HepG2 (cell line): ENCODE measurements around the gene PTH. TPM values are rescaled to one million over a fixed set of nuclear protein-coding genes. Genes with fewer than 3 reads are reported as not detected.

Source experiments
- ARID5B ChIP-seq: IDR thresholded peaks from 2 replicates; pipeline ENCODE4 v1.4.0; 2020; ENCODE audit warnings: mild to moderate bottlenecking, missing genetic modification reagents
- ASH2L ChIP-seq: fragments of 300-600, 200-600 bp; sonication (generic); IDR thresholded peaks from 2 replicates; pipeline ENCODE4 v1.7.0; 2017; ENCODE audit warnings: low read depth, mild to moderate bottlenecking, moderate library complexity, mixed read lengths, low read length; ENCODE audit not compliant: insufficient read length
- CHCHD3 ChIP-seq: sonication (generic); formaldehyde crosslinking; IDR thresholded peaks from 2 replicates; pipeline ENCODE4 v1.8.0; 2022; ENCODE audit warnings: mild to moderate bottlenecking, missing genetic modification reagents, moderate library complexity
- FOXM1 ChIP-seq: sonication (generic); formaldehyde crosslinking; IDR thresholded peaks from 2 replicates; pipeline ENCODE4 v1.5.0; 2020; ENCODE audit warnings: missing genetic modification reagents
- FOXP4 ChIP-seq: sonication (generic); formaldehyde crosslinking; IDR thresholded peaks from 2 replicates; pipeline ENCODE4 v1.4.0; 2020; ENCODE audit warnings: missing genetic modification reagents
- GPBP1L1 ChIP-seq: sonication (generic); formaldehyde crosslinking; IDR thresholded peaks from 2 replicates; pipeline ENCODE4 v1.5.0; 2020; ENCODE audit warnings: mild to moderate bottlenecking, missing genetic modification reagents
- HCFC1 ChIP-seq: fragments of 150-350 bp; IDR thresholded peaks from 2 replicates; pipeline ENCODE4 v1.6.1; 2014; ENCODE audit warnings: low read depth, low read length
- HMG20A ChIP-seq: IDR thresholded peaks from 2 replicates; pipeline ENCODE4 v1.6.1; 2016; ENCODE audit warnings: borderline replicate concordance
- JARID2 ChIP-seq: sonication (generic); formaldehyde crosslinking; IDR thresholded peaks from 2 replicates; pipeline ENCODE4 v1.8.1; 2023; ENCODE audit warnings: missing genetic modification reagents, inconsistent platforms; ENCODE audit not compliant: insufficient replicate concordance
- KLF12 ChIP-seq: sonication (generic); formaldehyde crosslinking; IDR thresholded peaks from 2 replicates; pipeline ENCODE4 v1.4.0; 2020; ENCODE audit warnings: missing genetic modification reagents, borderline replicate concordance
- MBNL3 ChIP-seq: fragments of 250-450 bp; sonication (Bioruptor Pico); conservative IDR thresholded peaks from 2 replicates; pipeline ENCODE4 v1.8.0; 2022; ENCODE audit warnings: mild to moderate bottlenecking, inconsistent platforms
- PHF21A ChIP-seq: sonication (generic); formaldehyde crosslinking; IDR thresholded peaks from 2 replicates; pipeline ENCODE4 v1.5.0; 2020; ENCODE audit warnings: mild to moderate bottlenecking, missing genetic modification reagents
- SMYD3 ChIP-seq: sonication (generic); formaldehyde crosslinking; IDR thresholded peaks from 2 replicates; pipeline ENCODE4 v1.8.1; 2023; ENCODE audit warnings: mild to moderate bottlenecking, missing genetic modification reagents
- YEATS4 ChIP-seq: sonication (generic); formaldehyde crosslinking; IDR thresholded peaks from 2 replicates; pipeline ENCODE4 v1.4.0; 2020; ENCODE audit warnings: missing genetic modification reagents, borderline replicate concordance
- ZFAT ChIP-seq: sonication (generic); formaldehyde crosslinking; conservative IDR thresholded peaks from 2 replicates; pipeline ENCODE4 v1.8.1; 2023; ENCODE audit warnings: missing genetic modification reagents, inconsistent platforms
- ZFP36L2 ChIP-seq: sonication (generic); formaldehyde crosslinking; IDR thresholded peaks from 2 replicates; pipeline ENCODE4 v1.4.0; 2020; ENCODE audit warnings: missing genetic modification reagents
- ZNF136 ChIP-seq: sonication (generic); formaldehyde crosslinking; IDR thresholded peaks from 2 replicates; pipeline ENCODE4 v1.8.1; 2022; ENCODE audit warnings: low read depth, mild to moderate bottlenecking, moderate library complexity, missing genetic modification reagents
- ZNF264 ChIP-seq: sonication (generic); formaldehyde crosslinking; IDR thresholded peaks from 2 replicates; pipeline ENCODE4 v1.4.0; 2020; ENCODE audit warnings: missing genetic modification reagents
- ZNF350 ChIP-seq: sonication (generic); formaldehyde crosslinking; IDR thresholded peaks from 2 replicates; pipeline ENCODE4 v1.4.0; 2020; ENCODE audit warnings: mild to moderate bottlenecking, low read depth, missing genetic modification reagents, borderline replicate concordance
- ZNF496 ChIP-seq: sonication (generic); formaldehyde crosslinking; IDR thresholded peaks from 2 replicates; pipeline ENCODE4 v1.8.1; 2023; ENCODE audit warnings: mild to moderate bottlenecking, moderate library complexity, missing genetic modification reagents; ENCODE audit not compliant: insufficient replicate concordance
- ZNF510 ChIP-seq: sonication (generic); formaldehyde crosslinking; IDR thresholded peaks from 2 replicates; pipeline ENCODE4 v1.4.0; 2020; ENCODE audit warnings: low read depth, mild to moderate bottlenecking, missing genetic modification reagents
- ZNF605 ChIP-seq: sonication (generic); formaldehyde crosslinking; IDR thresholded peaks from 2 replicates; pipeline ENCODE4 v1.8.0; 2022; ENCODE audit warnings: mild to moderate bottlenecking, missing genetic modification reagents
- ZNF792 ChIP-seq: IDR thresholded peaks from 2 replicates; pipeline ENCODE4 v1.6.1; 2016
- ZNF83 ChIP-seq: sonication (generic); formaldehyde crosslinking; IDR thresholded peaks from 2 replicates; pipeline ENCODE4 v1.4.0; 2020; ENCODE audit warnings: missing genetic modification reagents, mild to moderate bottlenecking, borderline replicate concordance
- polyA plus RNA-seq, 8 experiments: library from polyadenylated mRNA; depleted of rRNA in 3 of 8; stranded (reverse) in 7 of 8; unstranded in 1 of 8; fragments of >200 nt; fragmentation: Illumina TruSeq in 4 of 8; extraction: Trizol in 4 of 8; gene quantifications; 2 replicates each; pipeline versions ENCODE4 v1.2.1 to v1.2.3, GENCODE V29; 2011 to 2016; ENCODE audit warnings: low read depth in 4 of 8, missing spikeins in 1 of 8, mixed read lengths in 1 of 8; ENCODE audit not compliant: insufficient read depth in 1 of 8
- total RNA-seq, 5 experiments: library from RNA; depleted of rRNA; stranded (reverse); fragments of >200 nt; fragmentation: Illumina TruSeq; extraction: Trizol; gene quantifications; 2 replicates each; pipeline ENCODE4 v1.2.3, GENCODE V29; 2016; ENCODE audit warnings: low read depth in 1 of 5

Gene PTH
- total and polyA plus RNA-seq, 2 of the 13 experiments (the other 11 are each of a cell fraction or from before 2014, with no cell fraction given), result not detected

DNA sequence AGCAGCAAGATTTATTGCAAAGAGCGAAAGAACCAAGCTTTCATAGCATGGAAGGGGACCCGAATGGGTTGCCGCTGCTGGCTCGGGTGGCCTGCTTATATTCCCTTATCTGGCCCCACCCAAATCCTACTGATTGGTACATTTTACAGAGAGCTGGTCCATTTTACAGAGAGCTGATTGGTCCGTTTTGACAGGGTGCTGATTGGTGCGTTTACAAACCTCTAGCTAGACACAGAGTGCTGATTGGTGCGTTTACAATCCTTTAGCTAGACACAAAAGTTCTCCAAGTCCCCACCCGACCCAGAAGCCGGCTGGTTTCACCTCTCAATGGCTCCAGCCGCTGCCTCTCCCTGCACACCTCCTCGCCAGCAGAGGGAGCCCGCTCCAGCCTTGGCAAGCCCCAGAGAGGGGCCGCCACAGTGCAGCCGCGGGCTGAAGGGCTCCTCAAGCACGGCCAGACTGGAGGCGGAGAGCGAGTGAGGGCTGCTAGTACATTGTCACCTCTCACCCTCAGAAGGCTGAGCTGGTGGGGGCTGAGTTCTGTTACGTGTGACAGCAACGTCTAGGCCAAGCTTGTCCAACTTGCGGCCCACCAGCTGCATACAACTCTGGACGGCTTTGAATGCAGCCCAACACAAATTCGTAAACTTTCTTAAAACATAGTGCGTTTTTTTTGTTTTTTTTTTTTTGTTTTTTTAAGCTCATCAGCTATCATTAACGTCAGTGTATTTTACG is 8.7 kb downstream of the PTH start (continued):
- TF ChIP-seq FOXP4 (no peak), ZFAT (CRISPR knock-in tag) (no peak), ZNF83 (CRISPR knock-in tag) (no peak), GPBP1L1 (CRISPR knock-in tag) (no peak), HMG20A (CRISPR knock-in tag) (no peak), ASH2L (peak; percentile 53), HCFC1 (no peak), PHF21A (CRISPR knock-in tag) (0 out of 2 replicates have a peak, but pooled peaks have one; percentile 29), ZFP36L2 (CRISPR knock-in tag) (no peak), ZNF510 (no peak), ZNF605 (CRISPR knock-in tag) (peak; percentile 88), JARID2 (CRISPR knock-in tag) (peak; percentile 64), ZNF136 (0 out of 2 replicates have a peak, but pooled peaks have one; percentile 42), FOXM1 (CRISPR knock-in tag) (no peak), ZNF264 (CRISPR knock-in tag) (0 out of 2 replicates have a peak, but pooled peaks have one; percentile 21), ZNF496 (CRISPR knock-in tag) (no peak), SMYD3 (CRISPR knock-in tag) (no peak), YEATS4 (peak; percentile 52; the same call in 1 of the 2 replicates), ZNF792 (0 out of 2 replicates have a peak, but pooled peaks have one; percentile 27), KLF12 (CRISPR knock-in tag) (no peak), ARID5B (CRISPR knock-in tag) (no peak; the same call in none of the 2 replicates), CHCHD3 (CRISPR knock-in tag) (no peak), ZNF350 (CRISPR knock-in tag) (peak; percentile 85; the same call in 1 of the 2 replicates), MBNL3 (CRISPR knock-in tag) (no peak)
